ENCODE data around the gene RETSAT.
A peak's percentile ranks its signal among the peaks of the same experiment; 100 is the strongest.
"Not testable (repeated sequence)": the region's sequence is repeated elsewhere in the genome, so short reads cannot be mapped to it uniquely, and the experiment has no call there.

Gene RETSAT

DNA sequence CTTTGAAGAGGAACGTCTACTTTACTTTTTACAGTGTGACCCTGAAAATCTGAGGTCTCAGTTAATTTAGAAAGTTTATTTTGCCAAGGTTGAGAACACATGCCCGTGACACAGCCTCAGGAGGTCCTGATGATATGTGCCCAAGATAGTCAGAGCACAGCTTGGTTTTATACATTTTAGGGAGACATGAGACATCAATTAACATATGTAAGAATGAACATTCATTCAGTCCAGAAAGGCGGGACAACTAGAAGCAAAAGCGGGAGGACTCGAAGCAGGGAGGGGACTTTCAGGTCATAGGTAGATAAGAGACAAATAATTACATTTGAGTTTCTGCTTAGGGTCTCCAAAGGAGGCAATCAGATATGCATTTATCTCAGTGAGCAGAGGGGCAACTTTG is 23.9 kb upstream of the RETSAT start:
- H3K27ac ChIP-seq = no peak overlapping the region
- TF ChIP-seq, protein P1, sequence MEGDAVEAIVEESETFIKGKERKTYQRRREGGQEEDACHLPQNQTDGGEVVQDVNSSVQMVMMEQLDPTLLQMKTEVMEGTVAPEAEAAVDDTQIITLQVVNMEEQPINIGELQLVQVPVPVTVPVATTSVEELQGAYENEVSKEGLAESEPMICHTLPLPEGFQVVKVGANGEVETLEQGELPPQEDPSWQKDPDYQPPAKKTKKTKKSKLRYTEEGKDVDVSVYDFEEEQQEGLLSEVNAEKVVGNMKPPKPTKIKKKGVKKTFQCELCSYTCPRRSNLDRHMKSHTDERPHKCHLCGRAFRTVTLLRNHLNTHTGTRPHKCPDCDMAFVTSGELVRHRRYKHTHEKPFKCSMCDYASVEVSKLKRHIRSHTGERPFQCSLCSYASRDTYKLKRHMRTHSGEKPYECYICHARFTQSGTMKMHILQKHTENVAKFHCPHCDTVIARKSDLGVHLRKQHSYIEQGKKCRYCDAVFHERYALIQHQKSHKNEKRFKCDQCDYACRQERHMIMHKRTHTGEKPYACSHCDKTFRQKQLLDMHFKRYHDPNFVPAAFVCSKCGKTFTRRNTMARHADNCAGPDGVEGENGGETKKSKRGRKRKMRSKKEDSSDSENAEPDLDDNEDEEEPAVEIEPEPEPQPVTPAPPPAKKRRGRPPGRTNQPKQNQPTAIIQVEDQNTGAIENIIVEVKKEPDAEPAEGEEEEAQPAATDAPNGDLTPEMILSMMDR (conservative IDR thresholded peaks at IDR 0.05) = no peak
- no peak for TF ChIP-seq ZFX (IDR thresholded peaks at IDR 0.05)

DNA sequence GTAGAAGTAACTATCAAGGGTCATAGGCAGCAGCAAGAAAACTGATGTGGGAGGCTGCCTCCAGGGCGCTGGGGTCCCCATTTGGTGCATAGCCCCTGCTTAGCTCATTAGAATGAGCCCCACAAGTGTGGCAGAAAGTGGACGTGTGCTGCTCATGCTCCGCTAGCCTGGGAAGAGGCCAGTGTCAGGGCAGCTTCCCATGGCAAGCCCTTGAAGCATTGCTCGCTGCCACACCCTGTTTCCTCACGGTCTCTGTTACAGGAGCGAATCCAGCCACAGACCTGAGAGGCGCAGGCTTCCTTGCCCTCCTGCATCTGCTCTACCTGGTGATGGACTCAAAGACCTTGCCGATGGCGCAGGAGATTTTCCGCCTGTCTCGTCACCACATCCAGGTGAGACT is 22.8 kb upstream of the RETSAT start:
- H3K27ac ChIP-seq = no peak overlapping the region
- TF ChIP-seq ZFX (IDR thresholded peaks at IDR 0.05) = no peak
- TF ChIP-seq, protein P1 (conservative IDR thresholded peaks at IDR 0.05) = no peak

DNA sequence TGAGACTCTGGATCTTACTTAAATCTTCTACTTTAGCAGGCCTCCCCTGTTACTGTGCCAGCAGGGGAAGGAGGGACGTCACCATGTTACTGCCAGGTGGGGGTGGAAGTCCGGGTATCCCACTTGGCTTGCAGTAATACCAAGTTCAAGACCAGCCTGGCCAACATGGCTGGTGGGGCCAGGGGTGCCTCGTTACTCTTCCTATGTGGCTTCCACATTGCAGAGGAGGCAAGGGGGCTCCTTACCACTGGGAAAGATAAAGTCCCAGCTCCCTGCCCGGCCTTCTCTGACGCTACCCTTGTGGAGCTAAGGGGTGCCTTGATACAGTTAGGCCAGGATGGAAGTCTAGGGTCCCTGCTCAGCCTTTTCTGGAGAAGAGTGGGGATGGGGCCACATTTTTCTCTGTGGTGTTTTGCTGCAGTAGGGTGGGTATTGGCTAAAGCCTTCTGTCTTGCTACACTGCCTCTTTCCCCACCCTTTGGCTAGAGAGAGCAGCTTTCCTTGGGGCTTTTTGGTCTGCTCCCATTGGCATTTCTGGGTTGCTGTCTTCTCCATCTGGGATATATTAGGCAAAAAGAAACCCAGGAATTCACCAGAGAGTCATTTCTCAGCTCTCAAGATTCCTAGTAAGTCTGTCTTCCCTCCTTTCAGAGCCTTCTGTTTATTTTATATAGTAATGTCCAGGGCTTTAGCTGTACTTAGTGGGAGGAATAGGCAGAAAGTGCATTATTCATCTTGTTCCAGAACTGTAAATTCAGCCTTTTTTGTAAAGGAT is 22.1 kb upstream of the RETSAT start:
- H3K27ac ChIP-seq = no peak overlapping the region

DNA sequence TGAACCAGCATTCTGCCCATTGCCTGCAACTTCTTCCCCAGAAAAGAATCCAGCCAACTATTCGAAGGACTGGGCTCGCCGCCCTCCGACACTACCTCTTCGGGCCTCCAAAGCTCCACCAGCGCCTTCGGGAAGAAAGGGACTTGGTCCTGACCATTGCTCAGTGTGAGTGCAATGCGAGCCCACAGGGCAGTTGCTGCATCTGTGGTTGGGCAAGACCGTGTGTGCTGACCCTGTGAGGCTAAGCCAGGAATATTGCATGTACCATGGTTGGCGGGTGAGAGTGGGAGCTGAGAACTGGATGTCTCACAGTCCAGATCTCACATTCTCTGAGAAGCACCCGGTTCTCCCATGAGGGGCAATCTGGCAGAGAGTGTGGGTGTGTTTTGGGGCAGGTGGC is 16.7 kb upstream of the RETSAT start:
- no peak overlapping the region for H3K27ac ChIP-seq
- no peak for TF ChIP-seq ZFX (IDR thresholded peaks at IDR 0.05)
- TF ChIP-seq, protein P1 (conservative IDR thresholded peaks at IDR 0.05) = no peak

More for the DNA sequence above, 22.1 kb upstream of the RETSAT start:
- no peak for TF ChIP-seq ZFX (IDR thresholded peaks at IDR 0.05)
- TF ChIP-seq, protein P1 (conservative IDR thresholded peaks at IDR 0.05) = no peak

DNA sequence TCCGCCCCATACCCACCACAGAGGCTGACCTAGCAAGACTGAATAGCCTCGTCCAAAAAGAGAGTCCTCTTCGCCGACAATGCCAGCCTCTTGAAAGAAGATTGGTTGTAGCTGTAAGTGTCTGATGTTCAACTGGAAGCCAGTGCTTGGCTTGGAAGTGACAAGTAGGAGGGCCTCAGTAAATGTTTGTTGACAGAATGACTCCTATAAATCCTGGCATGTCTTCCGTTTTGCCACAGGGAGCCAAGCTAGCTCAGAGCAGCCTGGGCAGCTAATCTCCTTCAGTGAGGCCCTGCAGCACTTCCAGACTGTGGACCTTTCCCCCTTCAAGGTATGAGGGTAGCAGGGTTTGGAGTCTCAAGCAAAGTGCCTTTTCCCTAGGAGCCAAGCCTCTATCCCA is 15.2 kb upstream of the RETSAT start:
- no peak for TF ChIP-seq ZFX (IDR thresholded peaks at IDR 0.05)
- TF ChIP-seq, protein P1 (conservative IDR thresholded peaks at IDR 0.05) = no peak
- H3K27ac ChIP-seq = peak overlapping the region; percentile 73

DNA sequence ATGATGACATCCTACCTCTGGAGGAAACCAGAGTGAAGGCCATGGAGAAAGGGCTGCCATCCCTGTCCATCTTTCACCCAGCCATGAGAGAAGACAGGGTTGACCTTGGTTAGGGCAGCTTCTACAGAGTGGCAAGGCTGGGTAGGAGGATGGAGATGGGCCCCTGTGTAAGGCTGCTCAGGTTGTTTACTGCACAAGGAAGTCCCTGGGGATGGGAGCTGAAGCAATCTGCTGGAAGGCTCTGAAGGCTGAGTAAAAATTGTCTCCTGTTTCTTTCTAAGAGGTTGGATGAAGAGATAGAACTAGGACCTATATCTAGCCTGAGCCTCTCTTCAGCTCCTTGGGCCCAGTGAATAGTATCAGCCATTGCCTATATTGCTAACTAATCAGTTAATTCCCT is 14.6 kb upstream of the RETSAT start:
- H3K27ac ChIP-seq = peak overlapping the region; percentile 73
- TF ChIP-seq, protein P1 (conservative IDR thresholded peaks at IDR 0.05) = no peak
- TF ChIP-seq ZFX (IDR thresholded peaks at IDR 0.05) = no peak

DNA sequence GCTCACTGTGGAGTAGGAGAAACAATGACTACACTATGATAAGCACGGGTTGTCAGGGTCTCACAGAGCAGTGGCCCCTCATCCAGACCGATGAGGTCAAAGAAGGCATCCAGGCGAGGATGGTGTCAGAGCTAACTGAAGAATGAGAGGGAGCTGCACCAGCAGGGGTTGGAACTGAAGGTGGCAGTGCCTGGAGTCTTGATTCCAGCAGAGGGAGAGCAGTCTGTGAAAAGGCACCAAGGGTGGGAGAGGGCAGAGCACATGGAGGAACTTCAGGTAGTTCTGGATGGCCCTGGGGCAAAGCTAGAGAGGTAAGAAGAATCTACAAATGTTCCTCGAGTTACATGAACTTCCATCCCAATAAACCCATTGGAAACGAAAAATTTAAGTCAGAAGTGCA is 12.9 kb upstream of the RETSAT start:
- TF ChIP-seq, protein P1 (conservative IDR thresholded peaks at IDR 0.05) = no peak
- TF ChIP-seq ZFX (IDR thresholded peaks at IDR 0.05) = no peak
- H3K27ac ChIP-seq = no peak overlapping the region

DNA sequence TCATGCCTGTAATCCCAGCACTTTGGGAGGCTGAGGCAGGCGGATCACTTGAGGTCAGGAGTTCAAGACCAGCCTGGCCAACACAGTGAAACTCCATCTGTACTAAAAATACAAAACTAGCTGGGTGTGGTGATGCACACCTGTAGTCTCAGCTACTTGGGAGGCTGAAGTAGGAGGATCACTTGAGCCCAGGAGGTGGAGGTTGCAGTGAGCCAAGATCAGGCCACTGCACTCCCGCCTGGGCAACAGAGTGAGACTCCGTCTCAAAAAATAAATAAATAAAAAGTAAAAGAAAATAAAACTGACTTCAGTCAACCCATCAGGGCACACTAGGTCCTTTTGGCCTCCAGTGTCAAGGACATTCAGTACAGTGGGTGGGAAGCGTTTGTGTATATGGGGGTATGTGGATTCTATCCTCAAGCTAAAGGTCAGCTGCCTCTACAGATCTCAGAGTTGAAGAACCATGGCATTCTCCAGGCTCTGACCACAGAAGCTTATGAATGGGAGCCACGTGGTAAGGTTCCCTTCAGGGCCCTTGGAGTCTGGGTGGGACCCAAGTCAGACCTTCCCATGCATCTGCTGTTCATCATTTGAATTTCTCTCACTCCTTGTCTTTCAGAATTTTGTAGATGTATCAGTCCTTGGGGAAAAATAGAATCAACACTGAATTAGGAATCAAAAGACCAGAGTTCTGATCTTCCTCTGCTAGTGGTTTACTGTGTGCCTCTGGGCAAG is 8.5 kb upstream of the RETSAT start:
- not testable (repeated sequence) for H3K27ac ChIP-seq

All from C4-2B (cell line).